HepG2 (cell line): ENCODE data around the gene PAPOLB. TPM values are rescaled to one million over a fixed set of nuclear protein-coding genes. Genes with fewer than 3 reads are reported as not detected.

Experiments
- ATAC-seq: fragments of 200-7000 bp; cut with Tn5 transposase; 3 replicates; pipeline ENCODE4 v1.9.1; 2020; ENCODE audit warnings: mild to moderate bottlenecking, moderate library complexity
- BruUV-seq: library from RNA; stranded (reverse); fragments of 400-500 nt; replicated peaks from 2 replicates; lab custom pipeline; 2021; lab: Mats Ljungman, UMichigan
- CTCF ChIA-PET: fragments of 300-600 bp; formaldehyde crosslinking; extraction: SDS; loops from one replicate; lab custom pipeline; 2021; ENCODE audit warnings: low total read pairs, inconsistent platforms, low intra/inter-chr PET ratio; lab: Yijun Ruan, JAX
- POLR2A ChIA-PET: fragments of 350-600 bp; sonication (Branson Sonifier 250); formaldehyde crosslinking; loops from one replicate; lab custom pipeline; 2020; ENCODE audit warnings: antibody characterized with exemption, inconsistent platforms; lab: Yijun Ruan, JAX
- DNase-seq: peaks from one replicate; pipeline ENCODE4 v3.0.0-alpha.2; 2015; ENCODE audit warnings: low spot score
- FAIRE-seq: peaks from 3 replicates; lab custom pipeline; 2011; peaks lifted over from hg19 to GRCh38; lab: Jason Lieb, UNC
- H2AFZ ChIP-seq: one replicate; pipeline ENCODE4 v1.6.1; 2011; ENCODE audit warnings: low read length, inconsistent platforms
- H3K27ac ChIP-seq: fragments of 300-600 bp; 3 replicates; pipeline ENCODE4 v1.8.0; 2011; ENCODE audit warnings: mixed run types, mild to moderate bottlenecking, mixed read lengths, low read length, inconsistent platforms; ENCODE audit not compliant: insufficient read depth; ENCODE audit errors: extremely low read length
- H3K27me3 ChIP-seq, 2 experiments: fragments of 200-600 bp in 1 of 2; 2 replicates in 1 of 2; 3 replicates in 1 of 2; pipeline versions ENCODE4 v1.6.0 to v1.8.0; 2011; ENCODE audit warnings: low read length in 2 of 2, mild to moderate bottlenecking in 2 of 2, moderate library complexity in 2 of 2, inconsistent platforms in 1 of 2; ENCODE audit not compliant: insufficient read depth in 2 of 2, control insufficient read depth in 1 of 2
- H3K36me3 ChIP-seq, 2 experiments: fragments of 200-600 bp in 1 of 2; replicated peaks in 1 of 2; 2 replicates in 1 of 2; 3 replicates in 1 of 2; pipeline versions ENCODE4 v1.5.1 to v1.8.0; 2011; ENCODE audit warnings: low read length in 2 of 2, inconsistent platforms in 1 of 2; ENCODE audit not compliant: insufficient read depth in 2 of 2, control insufficient read depth in 1 of 2
- H3K4me1 ChIP-seq: 2 replicates; pipeline ENCODE4 v1.5.1; 2012; ENCODE audit warnings: low read length, inconsistent platforms; ENCODE audit not compliant: insufficient read depth
- H3K4me2 ChIP-seq: 2 replicates; pipeline ENCODE4 v1.6.0; 2011; ENCODE audit warnings: low read depth, low read length, inconsistent platforms
- H3K4me3 ChIP-seq, 3 experiments: fragments of 200-600 bp in 1 of 3; sonication (generic), shearing (Covaris generic) in 1 of 3; replicated peaks in 1 of 3; 2 replicates each; pipeline ENCODE4 v1.5.1; 2011 to 2016; ENCODE audit warnings: low read length in 3 of 3, inconsistent platforms in 2 of 3, low read depth in 2 of 3, mild to moderate bottlenecking in 2 of 3, control low read depth in 1 of 3, mixed read lengths in 1 of 3; ENCODE audit not compliant: insufficient read depth in 1 of 3
- H3K79me2 ChIP-seq: one replicate; pipeline ENCODE4 v1.6.1; 2011; ENCODE audit warnings: low read length, inconsistent platforms; ENCODE audit not compliant: insufficient read depth
- H3K9ac ChIP-seq: 2 replicates; pipeline ENCODE4 v1.6.0; 2011; ENCODE audit warnings: mild to moderate bottlenecking, low read depth, low read length, inconsistent platforms; ENCODE audit not compliant: insufficient read depth
- H3K9me3 ChIP-seq: 2 replicates; pipeline ENCODE4 v1.5.1; 2012; ENCODE audit warnings: mild to moderate bottlenecking, low read length
- H4K20me1 ChIP-seq: 2 replicates; pipeline ENCODE4 v1.6.0; 2011; ENCODE audit warnings: inconsistent platforms, mild to moderate bottlenecking, low read length, moderate library complexity; ENCODE audit not compliant: insufficient read depth
- CENPT ChIP-seq: sonication (generic); formaldehyde crosslinking; IDR thresholded peaks from 2 replicates; pipeline ENCODE4 v1.8.0; 2022; ENCODE audit warnings: low read depth, mild to moderate bottlenecking, moderate library complexity, missing genetic modification reagents
- ETS1 ChIP-seq: sonication (generic); formaldehyde crosslinking; IDR thresholded peaks from 2 replicates; pipeline ENCODE4 v1.4.0; 2020; ENCODE audit warnings: missing genetic modification reagents
- GTF2F1 ChIP-seq: fragments of 150-350 bp; IDR thresholded peaks from 2 replicates; pipeline ENCODE4 v1.6.1; 2014; ENCODE audit warnings: low read length
- HMGXB3 ChIP-seq: sonication (generic); formaldehyde crosslinking; IDR thresholded peaks from 2 replicates; pipeline ENCODE4 v1.4.0; 2020; ENCODE audit warnings: missing genetic modification reagents, borderline replicate concordance
- JUNB ChIP-seq: sonication (generic); formaldehyde crosslinking; IDR thresholded peaks from 2 replicates; pipeline ENCODE4 v1.8.0; 2022; ENCODE audit warnings: missing genetic modification reagents, mild to moderate bottlenecking, borderline replicate concordance
- KDM4B ChIP-seq: sonication (generic); formaldehyde crosslinking; IDR thresholded peaks from 2 replicates; pipeline ENCODE4 v1.4.0; 2020; ENCODE audit warnings: missing genetic modification reagents
- MTERF4 ChIP-seq: sonication (generic); formaldehyde crosslinking; IDR thresholded peaks from 2 replicates; pipeline ENCODE4 v1.8.0; 2023; ENCODE audit warnings: mild to moderate bottlenecking, missing genetic modification reagents
- MYPOP ChIP-seq: sonication (generic); formaldehyde crosslinking; IDR thresholded peaks from 2 replicates; pipeline ENCODE4 v1.8.1; 2023; ENCODE audit warnings: mild to moderate bottlenecking, moderate library complexity, missing genetic modification reagents
- MZF1 ChIP-seq: sonication (generic); formaldehyde crosslinking; IDR thresholded peaks from 2 replicates; pipeline ENCODE4 v1.8.1; 2023; ENCODE audit warnings: mild to moderate bottlenecking, missing genetic modification reagents, borderline replicate concordance
- SP2 ChIP-seq: sonication (generic); formaldehyde crosslinking; IDR thresholded peaks from 2 replicates; pipeline ENCODE4 v1.5.1; 2020; ENCODE audit warnings: mild to moderate bottlenecking, missing genetic modification reagents
- TFDP1 ChIP-seq: IDR thresholded peaks from 2 replicates; pipeline ENCODE4 v1.6.1; 2016; ENCODE audit warnings: missing compliant biosample characterization, missing genetic modification reagents, borderline replicate concordance
- ZNF362 ChIP-seq: sonication (generic); formaldehyde crosslinking; IDR thresholded peaks from 2 replicates; pipeline ENCODE4 v1.4.0; 2020; ENCODE audit warnings: missing genetic modification reagents, mild to moderate bottlenecking, borderline replicate concordance
- ZNF746 ChIP-seq: sonication (generic); formaldehyde crosslinking; IDR thresholded peaks from 2 replicates; pipeline ENCODE4 v1.8.0; 2022; ENCODE audit warnings: mild to moderate bottlenecking, missing genetic modification reagents
- WGBS: methylation state at CpG from one replicate; pipeline ENCODE4 v1.1.6; 2017; ENCODE audit warnings: low lambda C conversion rate; 5-methylcytosine and 5-hydroxymethylcytosine counted together
- in situ Hi-C: cut with HindIII; loops from 2 replicates; pipeline ENCODE4 v1.10.0; 2017; ENCODE audit warnings: low pct_unique_long_range_greater_than_20kb; ENCODE audit not compliant: extremely low pct_ligation_motif_present
- intact Hi-C: fragments of 100-400 bp; cut with micrococcal nuclease; formaldehyde crosslinking; loops from one replicate; pipeline ENCODE4 v1.10.0; 2022; ENCODE audit not compliant: unreplicated experiment
- polyA plus RNA-seq, 8 experiments: library from polyadenylated mRNA; depleted of rRNA in 3 of 8; stranded (reverse) in 7 of 8; unstranded in 1 of 8; fragments of >200 nt; fragmentation: Illumina TruSeq in 4 of 8; extraction: Trizol in 4 of 8; gene quantifications; 2 replicates each; pipeline versions ENCODE4 v1.2.1 to v1.2.3, GENCODE V29; 2011 to 2016; ENCODE audit warnings: low read depth in 4 of 8, missing spikeins in 1 of 8, mixed read lengths in 1 of 8; ENCODE audit not compliant: insufficient read depth in 1 of 8
- total RNA-seq, 5 experiments: library from RNA; depleted of rRNA; stranded (reverse); fragments of >200 nt; fragmentation: Illumina TruSeq; extraction: Trizol; gene quantifications; 2 replicates each; pipeline ENCODE4 v1.2.3, GENCODE V29; 2016; ENCODE audit warnings: low read depth in 1 of 5

Gene PAPOLB
- total and polyA plus RNA-seq, 2 of the 13 experiments (the other 11 are each of a cell fraction or from before 2014, with no cell fraction given), result not detected

GRCh38 chr7:4861227-4861626 lies 603 bp downstream of the PAPOLB start (continued):
- no peak for TF ChIP-seq KDM4B (CRISPR knock-in tag)
- no peak for TF ChIP-seq SP2
- no peak for TF ChIP-seq JUNB (CRISPR knock-in tag)
- TF ChIP-seq GTF2F1, result no peak
- TF ChIP-seq MZF1 (CRISPR knock-in tag), result no peak
- no peak for TF ChIP-seq HMGXB3

GRCh38 chr7:4857189-4857588 lies 4.6 kb downstream of the PAPOLB start:
- CTCF ChIA-PET, result no interaction called here
- under 1% methylated on average over 3 of the region's 3 CpGs for WGBS
- H3K79me2 ChIP-seq, result no peaks in the 10 kb centered on the region
- intact Hi-C loops, result no loop called here
- no peak for TF ChIP-seq CENPT (CRISPR knock-in tag)
- TF ChIP-seq ETS1 (CRISPR knock-in tag), result no peak
- no peak for TF ChIP-seq ZNF746 (CRISPR knock-in tag)
- no peak for TF ChIP-seq ZNF362
- no peak for TF ChIP-seq MTERF4
- no peak for TF ChIP-seq TFDP1 (CRISPR knock-in tag)
- no peak for TF ChIP-seq MYPOP (CRISPR knock-in tag)
- TF ChIP-seq, all 625 proteins: peak for 0
- Histone ChIP-seq H3K27me3 (peaks cover 0 to 21% of the 10 kb centered on the region in 2 experiments; a peak in 3 of 5 replicates), H3K9me3 (no peaks in the 10 kb centered on the region), H3K9ac (no peak overlapping the region), H3K4me2 (no peak overlapping the region), H3K4me3 (no peak overlapping the region), H4K20me1 (no peaks in the 10 kb centered on the region), H3K4me1 (peaks cover 13% of the 10 kb centered on the region), H2AFZ (no peak overlapping the region), H3K27ac (no peak overlapping the region), H3K36me3 (no peaks in the 10 kb centered on the region)
- POLR2A ChIA-PET, result no interaction called here
- in situ Hi-C loops, result no loop called here
- ATAC-seq (no peak), FAIRE-seq (no peak), DNase-seq (no peak)
- no TSS peak for BruUV-seq
